Measurements from ENCODE around the gene AKR1B1.

The AKR1B1 gene

GRCh38 chr7:134472572-134473244, 13.8 kb upstream of the AKR1B1 start:
- in situ Hi-C loops (cut with MboI; ENCODE audit: low pct_unique_long_range_greater_than_20kb, low sequenced_read_pairs) = no loop called here
- DNase-seq = no peak

- in situ Hi-C loops (cut with MboI; ENCODE audit: low pct_unique_long_range_greater_than_20kb, low sequenced_read_pairs) = no loop called here
- DNase-seq = no peak
These were observed 12.0 kb upstream of the AKR1B1 start for GRCh38 chr7:134470864-134471263.

GRCh38 chr7:134469622-134470021, 10.7 kb upstream of the AKR1B1 start:
- DNase-seq = no peak
- in situ Hi-C loops (cut with MboI; ENCODE audit: low pct_unique_long_range_greater_than_20kb, low sequenced_read_pairs) = no loop called here

- in situ Hi-C loops (cut with MboI; ENCODE audit: low pct_unique_long_range_greater_than_20kb, low sequenced_read_pairs) = no loop called here
- DNase-seq = no peak
These were observed 9.6 kb upstream of the AKR1B1 start for GRCh38 chr7:134468475-134468874.

- in situ Hi-C loops (cut with MboI; ENCODE audit: low pct_unique_long_range_greater_than_20kb, low sequenced_read_pairs) = no loop called here
- DNase-seq = no peak
These were observed 9.2 kb upstream of the AKR1B1 start for GRCh38 chr7:134468054-134468453.

GRCh38 chr7:134465491-134465890, 6.6 kb upstream of the AKR1B1 start:
- DNase-seq = peak; percentile 39
- in situ Hi-C loops (cut with MboI; ENCODE audit: low pct_unique_long_range_greater_than_20kb, low sequenced_read_pairs) = no loop called here

GRCh38 chr7:134464496-134464895, 5.6 kb upstream of the AKR1B1 start:
- in situ Hi-C loops (cut with MboI; ENCODE audit: low pct_unique_long_range_greater_than_20kb, low sequenced_read_pairs) = no loop called here
- no peak for DNase-seq

GRCh38 chr7:134463751-134464150, 4.9 kb upstream of the AKR1B1 start:
- DNase-seq = no peak
- in situ Hi-C loops (cut with MboI; ENCODE audit: low pct_unique_long_range_greater_than_20kb, low sequenced_read_pairs) = no loop called here

- in situ Hi-C loops (cut with MboI; ENCODE audit: low pct_unique_long_range_greater_than_20kb, low sequenced_read_pairs) = no loop called here
- no peak for DNase-seq
These were observed 3.5 kb upstream of the AKR1B1 start for GRCh38 chr7:134462337-134462925.

GRCh38 chr7:134461916-134462315, 3.0 kb upstream of the AKR1B1 start:
- in situ Hi-C loops (cut with MboI; ENCODE audit: low pct_unique_long_range_greater_than_20kb, low sequenced_read_pairs) = no loop called here
- no peak for DNase-seq

- in situ Hi-C loops (cut with MboI; ENCODE audit: low pct_unique_long_range_greater_than_20kb, low sequenced_read_pairs) = no loop called here
- no peak for DNase-seq
These were observed 1.1 kb upstream of the AKR1B1 start for GRCh38 chr7:134459981-134460380.

- in situ Hi-C loops (cut with MboI; ENCODE audit: low pct_unique_long_range_greater_than_20kb, low sequenced_read_pairs) = no loop called here
- peak; percentile 73 for DNase-seq
These were observed 527 bp downstream of the AKR1B1 start for GRCh38 chr7:134458341-134458805.

- no peak for DNase-seq
- in situ Hi-C loops (cut with MboI; ENCODE audit: low pct_unique_long_range_greater_than_20kb, low sequenced_read_pairs) = no loop called here
These were observed 1.7 kb downstream of the AKR1B1 start for GRCh38 chr7:134457210-134457609.

GRCh38 chr7:134454277-134454676, 4.6 kb downstream of the AKR1B1 start:
- peak; percentile 57 for DNase-seq
- in situ Hi-C loops (cut with MboI; ENCODE audit: low pct_unique_long_range_greater_than_20kb, low sequenced_read_pairs) = no loop called here

- no peak for DNase-seq
- in situ Hi-C loops (cut with MboI; ENCODE audit: low pct_unique_long_range_greater_than_20kb, low sequenced_read_pairs) = no loop called here
These were observed 5.4 kb downstream of the AKR1B1 start for GRCh38 chr7:134453518-134453917.

- DNase-seq = no peak
- in situ Hi-C loops (cut with MboI; ENCODE audit: low pct_unique_long_range_greater_than_20kb, low sequenced_read_pairs) = no loop called here
These were observed 5.9 kb downstream of the AKR1B1 start for GRCh38 chr7:134452991-134453473.

GRCh38 chr7:134452419-134452838, 6.5 kb downstream of the AKR1B1 start:
- in situ Hi-C loops (cut with MboI; ENCODE audit: low pct_unique_long_range_greater_than_20kb, low sequenced_read_pairs) = no loop called here
- no peak for DNase-seq

GRCh38 chr7:134451656-134452055, 7.2 kb downstream of the AKR1B1 start:
- in situ Hi-C loops (cut with MboI; ENCODE audit: low pct_unique_long_range_greater_than_20kb, low sequenced_read_pairs) = no loop called here
- no peak for DNase-seq

GRCh38 chr7:134450294-134451000, 8.5 kb downstream of the AKR1B1 start:
- in situ Hi-C loops (cut with MboI; ENCODE audit: low pct_unique_long_range_greater_than_20kb, low sequenced_read_pairs) = no loop called here
- no peak for DNase-seq

- in situ Hi-C loops (cut with MboI; ENCODE audit: low pct_unique_long_range_greater_than_20kb, low sequenced_read_pairs) = no loop called here
- no peak for DNase-seq
These were observed 9.2 kb downstream of the AKR1B1 start for GRCh38 chr7:134449680-134450079.

Measured in KBM-7 (cell line).